AG04450 (cell line): Measurements from ENCODE around the gene NKX1-1. TPM values are rescaled to one million over a fixed set of nuclear protein-coding genes. Genes with fewer than 3 reads are reported as not detected.

ENCODE experiments used
- CTCF ChIA-PET: fragments of 300-600, 350-600 bp; formaldehyde crosslinking; extraction: SDS; loops from one replicate; lab custom pipeline; 2022; ENCODE audit warnings: antibody characterized with exemption, inconsistent platforms; lab: Charles Lee
- POLR2A ChIA-PET: fragments of 350-600 bp; formaldehyde crosslinking; extraction: SDS; loops from one replicate; lab custom pipeline; 2021; ENCODE audit warnings: antibody characterized with exemption, inconsistent platforms; lab: Yijun Ruan, JAX
- DNase-seq: peaks from one replicate; pipeline ENCODE4 v3.0.0-alpha.2; 2011; ENCODE audit warnings: low read depth, low spot score
- H3K27ac ChIP-seq: one replicate; pipeline ENCODE4 v1.5.1; 2012; ENCODE audit warnings: low read depth, low read length, control low read depth
- H3K27me3 ChIP-seq: one replicate; pipeline ENCODE4 v1.6.0; 2012; ENCODE audit warnings: low read length; ENCODE audit not compliant: control insufficient read depth, insufficient read depth
- H3K4me3 ChIP-seq: 2 replicates; pipeline ENCODE4 v1.5.1; 2011; ENCODE audit warnings: mild to moderate bottlenecking, low read depth, low read length, control low read depth
- H3K9me3 ChIP-seq: 2 replicates; pipeline ENCODE4 v1.5.1; 2012; ENCODE audit warnings: low read length; ENCODE audit not compliant: control insufficient read depth, insufficient read depth
- CTCF ChIP-seq: IDR thresholded peaks from 2 replicates; pipeline ENCODE4 v1.5.1; 2011; ENCODE audit warnings: low read depth, low read length, control low read depth, inconsistent platforms
- polyA plus RNA-seq: library from polyadenylated mRNA; depleted of rRNA; stranded (reverse); fragments of >200 nt; gene quantifications from 2 replicates; pipeline ENCODE4 v1.2.3, GENCODE V29; 2011

NKX1-1 gene
- polyA plus RNA-seq, 1 experiment, result not detected

- no peaks in the 10 kb centered on the region for H3K27me3 ChIP-seq
- no peak for DNase-seq
- H3K27ac ChIP-seq, result no peak overlapping the region
- no peak overlapping the region for H3K4me3 ChIP-seq
- ChIA-PET POLR2A (no interaction called here), CTCF (no interaction called here)
- TF ChIP-seq CTCF, result no peak
- no peaks in the 10 kb centered on the region; the same call in 1 of the 2 replicates for H3K9me3 ChIP-seq
Measured at GRCh38 chr4:1376841-1377605, 29.2 kb downstream of the NKX1-1 start.

- POLR2A ChIA-PET, result no interaction called here
- Histone ChIP-seq H3K9me3 (no peaks in the 10 kb centered on the region; the same call in 1 of the 2 replicates), H3K27me3 (no peaks in the 10 kb centered on the region), H3K4me3 (no peak overlapping the region), H3K27ac (no peak overlapping the region)
- TF ChIP-seq CTCF, result no peak
- CTCF ChIA-PET, result no interaction called here
- no peak for DNase-seq
Measured at GRCh38 chr4:1376391-1376840, 29.8 kb downstream of the NKX1-1 start.

- Histone ChIP-seq H3K27me3 (no peaks in the 10 kb centered on the region), H3K9me3 (no peaks in the 10 kb centered on the region; the same call in 1 of the 2 replicates), H3K27ac (no peak overlapping the region), H3K4me3 (no peak overlapping the region)
- no peak for TF ChIP-seq CTCF
- no peak for DNase-seq
- ChIA-PET CTCF (no interaction called here), POLR2A (no interaction called here)
Measured at GRCh38 chr4:1375761-1376322, 30.4 kb downstream of the NKX1-1 start.

- Histone ChIP-seq H3K4me3 (no peak overlapping the region), H3K9me3 (no peaks in the 10 kb centered on the region; the same call in 1 of the 2 replicates), H3K27ac (no peak overlapping the region), H3K27me3 (no peaks in the 10 kb centered on the region)
- CTCF ChIA-PET, result no interaction called here
- no peak for DNase-seq
- POLR2A ChIA-PET, result interaction anchor here (0.6 kb wide), 1 partner anchor 41 kb away, joined by 5 read pairs; no protein-coding TSS in a partner anchor
- no peak for TF ChIP-seq CTCF
Measured at GRCh38 chr4:1375051-1375721, 31.1 kb downstream of the NKX1-1 start.
